IMR-90 (cell line): ENCODE data around the gene SHROOM3.

ENCODE experiments used
- BHLHE40 ChIP-seq: fragments of 150-350 bp; IDR thresholded peaks from 2 replicates; pipeline ENCODE4 v1.6.1; 2016; ENCODE audit warnings: mild to moderate bottlenecking, low read depth, low read length
- POLR2A ChIP-seq: IDR thresholded peaks from 2 replicates; pipeline ENCODE4 v1.6.1; 2012; ENCODE audit warnings: mild to moderate bottlenecking, low read depth, low read length
- RAD21 ChIP-seq: IDR thresholded peaks from 2 replicates; pipeline ENCODE4 v1.6.1; 2012; ENCODE audit warnings: low read length, improper control_type of control experiment
- RCOR1 ChIP-seq: IDR thresholded peaks from 2 replicates; pipeline ENCODE4 v1.6.1; 2012; ENCODE audit warnings: mild to moderate bottlenecking, low read length, improper control_type of control experiment; ENCODE audit not compliant: insufficient replicate concordance
- TF ChIP-seq, protein P1 (sequence below): conservative IDR thresholded peaks from 2 replicates; pipeline ENCODE4 v1.5.1; 2012; ENCODE audit warnings: mild to moderate bottlenecking, low read depth, low read length, improper control_type of control experiment
- TF ChIP-seq, protein P2 (sequence below): fragments of 150-350 bp; IDR thresholded peaks from 2 replicates; pipeline ENCODE4 v1.6.1; 2017; ENCODE audit warnings: mild to moderate bottlenecking, antibody characterized with exemption, low read length, low read depth

DNA sequence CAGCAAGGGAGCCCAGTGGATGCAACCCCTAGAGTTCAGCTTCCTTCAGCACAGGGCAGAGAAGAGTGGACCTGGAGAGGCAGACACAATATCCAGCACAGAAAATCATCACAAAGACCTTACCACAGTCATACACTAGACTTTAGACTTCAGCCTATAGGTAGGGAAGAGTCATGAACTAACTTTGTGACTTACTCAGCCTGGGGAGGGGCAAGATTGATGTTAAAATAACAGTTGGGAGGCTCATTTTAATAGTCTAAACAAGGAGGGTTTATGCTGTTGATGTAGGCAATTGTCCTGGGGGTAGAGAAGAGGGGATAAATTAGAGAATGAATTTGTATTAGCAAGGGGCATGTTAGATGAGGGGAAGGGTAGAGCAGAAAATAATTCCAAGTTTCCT, 338.7 kb downstream of the SHROOM3 start:
- TF ChIP-seq, protein P1, sequence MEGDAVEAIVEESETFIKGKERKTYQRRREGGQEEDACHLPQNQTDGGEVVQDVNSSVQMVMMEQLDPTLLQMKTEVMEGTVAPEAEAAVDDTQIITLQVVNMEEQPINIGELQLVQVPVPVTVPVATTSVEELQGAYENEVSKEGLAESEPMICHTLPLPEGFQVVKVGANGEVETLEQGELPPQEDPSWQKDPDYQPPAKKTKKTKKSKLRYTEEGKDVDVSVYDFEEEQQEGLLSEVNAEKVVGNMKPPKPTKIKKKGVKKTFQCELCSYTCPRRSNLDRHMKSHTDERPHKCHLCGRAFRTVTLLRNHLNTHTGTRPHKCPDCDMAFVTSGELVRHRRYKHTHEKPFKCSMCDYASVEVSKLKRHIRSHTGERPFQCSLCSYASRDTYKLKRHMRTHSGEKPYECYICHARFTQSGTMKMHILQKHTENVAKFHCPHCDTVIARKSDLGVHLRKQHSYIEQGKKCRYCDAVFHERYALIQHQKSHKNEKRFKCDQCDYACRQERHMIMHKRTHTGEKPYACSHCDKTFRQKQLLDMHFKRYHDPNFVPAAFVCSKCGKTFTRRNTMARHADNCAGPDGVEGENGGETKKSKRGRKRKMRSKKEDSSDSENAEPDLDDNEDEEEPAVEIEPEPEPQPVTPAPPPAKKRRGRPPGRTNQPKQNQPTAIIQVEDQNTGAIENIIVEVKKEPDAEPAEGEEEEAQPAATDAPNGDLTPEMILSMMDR: no peak
- TF ChIP-seq POLR2A (no peak), RAD21 (no peak), RCOR1 (no peak), BHLHE40 (no peak)
- TF ChIP-seq, protein P2, sequence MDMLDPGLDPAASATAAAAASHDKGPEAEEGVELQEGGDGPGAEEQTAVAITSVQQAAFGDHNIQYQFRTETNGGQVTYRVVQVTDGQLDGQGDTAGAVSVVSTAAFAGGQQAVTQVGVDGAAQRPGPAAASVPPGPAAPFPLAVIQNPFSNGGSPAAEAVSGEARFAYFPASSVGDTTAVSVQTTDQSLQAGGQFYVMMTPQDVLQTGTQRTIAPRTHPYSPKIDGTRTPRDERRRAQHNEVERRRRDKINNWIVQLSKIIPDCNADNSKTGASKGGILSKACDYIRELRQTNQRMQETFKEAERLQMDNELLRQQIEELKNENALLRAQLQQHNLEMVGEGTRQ: no peak
